Activated CD4-positive, alpha-beta T cell treated with anti-CD3 and anti-CD28 coated beads for 4 hours (primary cell): ENCODE measurements around the gene KRTAP25-1.

Experiments used
- DNase-seq, 2 donors: peaks; one replicate each; pipeline ENCODE4 v3.0.0-alpha.2; 2020

Gene KRTAP25-1

GRCh38 chr21:30245061-30245460 is 44.3 kb downstream of the KRTAP25-1 start:
- no peak for DNase-seq

- DNase-seq: no peak
These were observed 45.6 kb downstream of the KRTAP25-1 start for GRCh38 chr21:30243691-30244090.

GRCh38 chr21:30240661-30241060 is 48.7 kb downstream of the KRTAP25-1 start:
- DNase-seq: no peak
